DOHH2 (cell line): ENCODE measurements around the gene SRP14.

Experiments used
- H3F3A ChIP-seq: fragments of 200-600 bp; sonication (generic), shearing (Covaris generic); 2 replicates; pipeline ENCODE4 v1.6.0; 2016; ENCODE audit warnings: antibody characterized with exemption, mild to moderate bottlenecking; ENCODE audit not compliant: control insufficient read depth, insufficient read depth
- H3K27ac ChIP-seq: fragments of 200-600 bp; sonication (generic); 2 replicates; pipeline ENCODE4 v1.5.1; 2014; ENCODE audit warnings: low read depth, mild to moderate bottlenecking, low read length, moderate library complexity
- H3K27me3 ChIP-seq: fragments of 200-600 bp; sonication (generic); 2 replicates; pipeline ENCODE4 v1.6.1; 2014; ENCODE audit warnings: mild to moderate bottlenecking, low read length, mixed read lengths; ENCODE audit not compliant: control insufficient read depth
- H3K36me3 ChIP-seq: fragments of 200-600 bp; sonication (generic); 2 replicates; pipeline ENCODE4 v1.6.1; 2014; ENCODE audit warnings: mild to moderate bottlenecking, low read length, moderate library complexity, mixed read lengths; ENCODE audit not compliant: control insufficient read depth
- H3K4me1 ChIP-seq: fragments of 200-600 bp; sonication (generic); 2 replicates; pipeline ENCODE4 v1.6.1; 2014; ENCODE audit warnings: mild to moderate bottlenecking, low read length, mixed read lengths; ENCODE audit not compliant: control insufficient read depth
- H3K4me2 ChIP-seq: fragments of 200-600 bp; sonication (generic); 2 replicates; pipeline ENCODE4 v1.6.0; 2014; ENCODE audit warnings: mild to moderate bottlenecking, low read length, moderate library complexity
- H3K4me3 ChIP-seq: fragments of 200-600 bp; sonication (generic); 2 replicates; pipeline ENCODE4 v1.5.1; 2014; ENCODE audit warnings: mild to moderate bottlenecking, low read length, mixed read lengths
- H3K79me2 ChIP-seq: fragments of 200-600 bp; sonication (generic); 2 replicates; pipeline ENCODE4 v1.6.1; 2014; ENCODE audit warnings: mild to moderate bottlenecking, low read length, mixed read lengths; ENCODE audit not compliant: control insufficient read depth
- H3K9me2 ChIP-seq: fragments of 200-600 bp; sonication (generic); replicated peaks from 2 replicates; pipeline ENCODE4 v1.6.1; 2014; ENCODE audit warnings: mild to moderate bottlenecking, low read length, mixed read lengths; ENCODE audit not compliant: control insufficient read depth
- H3K9me3 ChIP-seq: fragments of 200-600 bp; sonication (generic); 2 replicates; pipeline ENCODE4 v1.6.1; 2014; ENCODE audit warnings: antibody characterized with exemption, low read length, mixed read lengths; ENCODE audit not compliant: control insufficient read depth, insufficient read depth
- H4K20me1 ChIP-seq: fragments of 200-600 bp; sonication (generic); 2 replicates; pipeline ENCODE4 v1.6.0; 2014; ENCODE audit warnings: low read depth, mild to moderate bottlenecking, antibody characterized with exemption, low read length, moderate library complexity; ENCODE audit not compliant: control insufficient read depth, insufficient read depth
- EZH2phosphoT487 ChIP-seq: fragments of 200-600 bp; sonication (generic); IDR thresholded peaks from 2 replicates; pipeline ENCODE4 v1.6.1; 2017; ENCODE audit warnings: borderline replicate concordance, mild to moderate bottlenecking, antibody characterized with exemption, low read length, moderate library complexity, mixed read lengths
- TF ChIP-seq, protein P1 (sequence below): fragments of 200-600 bp; sonication (generic); IDR thresholded peaks from one replicate; pipeline ENCODE4 v1.5.1; 2014; ENCODE audit warnings: antibody characterized with exemption, mild to moderate bottlenecking, low read depth, low read length; ENCODE audit not compliant: poor library complexity, severe bottlenecking

The SRP14 gene

DNA sequence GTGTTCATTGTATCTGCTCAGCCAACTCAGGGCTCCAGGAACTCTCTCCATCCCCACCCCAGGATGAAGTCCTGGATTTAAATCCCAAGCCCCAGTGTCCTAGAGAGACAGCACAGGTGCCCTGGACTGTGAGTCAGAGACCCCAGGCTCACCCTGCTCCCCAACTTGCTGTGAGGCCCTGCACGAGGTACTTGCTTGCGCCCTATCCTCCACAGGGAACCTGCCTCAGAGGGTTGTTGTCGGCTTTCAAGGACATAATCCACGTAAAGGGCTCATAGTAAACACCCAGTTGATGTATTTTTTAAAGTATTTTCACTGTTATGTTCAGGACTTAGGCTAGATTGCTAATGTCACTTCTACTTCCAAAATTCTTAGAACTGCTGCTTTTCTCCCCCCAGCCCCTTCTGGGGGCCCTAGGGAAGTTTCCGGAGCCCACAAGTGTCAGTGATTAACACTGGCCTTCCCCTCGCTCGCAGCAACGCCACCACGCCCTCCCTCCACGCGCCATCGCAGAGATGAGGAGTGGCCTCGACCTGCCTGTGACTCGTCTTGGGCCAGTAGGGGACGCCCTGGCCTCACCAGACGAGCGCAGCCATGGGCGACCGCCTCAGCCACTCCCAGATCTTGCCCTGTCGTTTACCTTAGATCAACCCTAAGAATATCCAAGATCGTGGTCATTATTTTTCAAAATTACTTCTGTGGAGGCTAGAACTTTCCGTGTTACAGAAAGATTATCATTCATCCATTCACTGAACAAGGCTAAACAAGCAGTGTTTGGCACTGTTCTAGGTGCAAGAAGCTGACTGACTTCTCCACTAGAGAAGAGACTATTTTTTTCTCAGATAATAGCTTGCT lies 6.0 kb upstream of the SRP14 start:
- Histone ChIP-seq H4K20me1 (no peaks in the 10 kb centered on the region), H3K4me1 (peaks cover 85% of the 10 kb centered on the region), H3F3A (peaks cover 42% of the 10 kb centered on the region), H3K9me3 (no peaks in the 10 kb centered on the region), H3K27me3 (no peaks in the 10 kb centered on the region), H3K9me2 (no peaks in the 10 kb centered on the region), H3K4me2 (peak overlapping the region; percentile 65), H3K4me3 (peak overlapping the region; percentile 48), H3K79me2 (peaks cover 25% of the 10 kb centered on the region), H3K36me3 (peaks cover 19% of the 10 kb centered on the region), H3K27ac (peak overlapping the region; percentile 93)
- TF ChIP-seq, protein P1, sequence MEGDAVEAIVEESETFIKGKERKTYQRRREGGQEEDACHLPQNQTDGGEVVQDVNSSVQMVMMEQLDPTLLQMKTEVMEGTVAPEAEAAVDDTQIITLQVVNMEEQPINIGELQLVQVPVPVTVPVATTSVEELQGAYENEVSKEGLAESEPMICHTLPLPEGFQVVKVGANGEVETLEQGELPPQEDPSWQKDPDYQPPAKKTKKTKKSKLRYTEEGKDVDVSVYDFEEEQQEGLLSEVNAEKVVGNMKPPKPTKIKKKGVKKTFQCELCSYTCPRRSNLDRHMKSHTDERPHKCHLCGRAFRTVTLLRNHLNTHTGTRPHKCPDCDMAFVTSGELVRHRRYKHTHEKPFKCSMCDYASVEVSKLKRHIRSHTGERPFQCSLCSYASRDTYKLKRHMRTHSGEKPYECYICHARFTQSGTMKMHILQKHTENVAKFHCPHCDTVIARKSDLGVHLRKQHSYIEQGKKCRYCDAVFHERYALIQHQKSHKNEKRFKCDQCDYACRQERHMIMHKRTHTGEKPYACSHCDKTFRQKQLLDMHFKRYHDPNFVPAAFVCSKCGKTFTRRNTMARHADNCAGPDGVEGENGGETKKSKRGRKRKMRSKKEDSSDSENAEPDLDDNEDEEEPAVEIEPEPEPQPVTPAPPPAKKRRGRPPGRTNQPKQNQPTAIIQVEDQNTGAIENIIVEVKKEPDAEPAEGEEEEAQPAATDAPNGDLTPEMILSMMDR: peak; percentile 99
- TF ChIP-seq EZH2phosphoT487: no peak

DNA sequence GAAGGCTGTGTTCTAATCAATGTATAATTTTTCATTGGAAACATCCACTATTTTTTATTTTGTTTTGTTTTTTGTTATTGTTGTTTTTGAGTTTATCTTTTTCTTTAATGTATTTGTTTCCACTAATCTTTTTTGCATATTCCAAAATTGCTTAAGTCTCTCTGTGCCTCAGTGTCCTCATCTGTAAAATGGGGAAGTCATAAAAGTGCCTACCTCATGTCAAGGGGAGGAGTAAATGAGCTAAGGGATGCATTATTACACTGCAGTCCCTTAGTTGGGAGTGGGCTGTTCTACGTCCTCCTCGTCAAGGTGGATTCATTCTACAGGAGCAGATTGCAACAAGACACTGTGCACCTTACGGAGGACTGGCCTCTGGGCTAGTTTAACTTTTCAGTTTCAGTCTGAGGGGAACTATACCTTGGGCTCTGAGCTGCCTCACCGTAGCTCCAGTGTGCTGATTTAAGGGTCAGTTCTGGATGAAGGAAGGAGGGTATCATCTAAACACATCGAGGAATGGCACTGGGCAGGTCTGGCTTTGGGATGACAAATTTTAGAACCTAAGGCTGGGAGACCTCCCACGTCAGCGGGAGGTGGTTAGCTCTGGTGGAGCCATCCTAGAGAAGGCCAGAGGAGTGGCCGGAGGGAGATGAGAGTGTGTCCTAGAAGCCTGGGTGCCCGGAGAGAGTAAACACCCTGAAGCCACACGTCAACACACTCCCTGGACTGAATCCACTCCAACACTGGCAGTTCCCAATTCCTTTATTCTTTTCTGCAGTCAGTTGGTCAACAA lies 5.1 kb upstream of the SRP14 start:
- no peak for TF ChIP-seq EZH2phosphoT487
- TF ChIP-seq, protein P1: no peak
- H3K27me3 ChIP-seq: no peaks in the 10 kb centered on the region
- no peak overlapping the region for H3K27ac ChIP-seq
- no peaks in the 10 kb centered on the region for H3K9me2 ChIP-seq
- H3K4me3 ChIP-seq: no peak overlapping the region
- H4K20me1 ChIP-seq: no peaks in the 10 kb centered on the region
- no peaks in the 10 kb centered on the region for H3K9me3 ChIP-seq
- peaks cover 28% of the 10 kb centered on the region for H3K79me2 ChIP-seq
- H3K4me2 ChIP-seq: peak overlapping the region; percentile 65
- peaks cover 78% of the 10 kb centered on the region for H3K4me1 ChIP-seq
- H3F3A ChIP-seq: peaks cover 39% of the 10 kb centered on the region
- peaks cover 13% of the 10 kb centered on the region for H3K36me3 ChIP-seq

DNA sequence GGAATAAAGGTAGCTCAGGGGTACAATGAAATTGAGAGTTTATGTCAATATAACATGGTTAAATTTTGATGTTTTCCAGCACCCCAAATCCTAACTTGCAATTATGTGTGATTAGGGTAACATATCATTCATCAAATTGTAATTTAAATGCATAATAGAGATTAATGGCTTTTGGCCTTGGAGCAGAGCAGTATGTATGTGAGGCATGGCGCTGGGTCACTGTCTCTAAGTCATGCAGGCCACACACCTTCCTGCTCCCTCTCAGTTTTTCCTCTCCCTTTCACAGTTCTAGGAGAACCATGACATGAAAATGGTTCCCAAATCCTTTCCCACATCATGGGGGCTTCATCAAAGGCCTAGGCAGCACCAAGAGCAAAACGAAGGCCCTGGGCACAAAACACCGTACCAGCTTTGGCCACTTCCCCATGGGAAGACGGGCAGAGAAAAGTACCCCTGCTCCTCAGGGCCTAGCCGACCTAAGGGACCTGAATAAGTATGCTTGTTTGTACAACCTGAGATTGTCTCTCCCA lies 3.9 kb upstream of the SRP14 start:
- H3K79me2 ChIP-seq: peaks cover 40% of the 10 kb centered on the region
- H3K36me3 ChIP-seq: peaks cover 18% of the 10 kb centered on the region
- H3K4me3 ChIP-seq: no peak overlapping the region
- no peak for TF ChIP-seq EZH2phosphoT487
- TF ChIP-seq, protein P1: no peak
- no peak overlapping the region for H3K27ac ChIP-seq
- H3K4me2 ChIP-seq: no peak overlapping the region
- no peaks in the 10 kb centered on the region for H3K9me3 ChIP-seq
- H3K9me2 ChIP-seq: no peaks in the 10 kb centered on the region
- peaks cover 32% of the 10 kb centered on the region for H3F3A ChIP-seq
- peaks cover 70% of the 10 kb centered on the region for H3K4me1 ChIP-seq
- H4K20me1 ChIP-seq: peaks cover 2% of the 10 kb centered on the region; the same call in 1 of the 2 replicates
- no peaks in the 10 kb centered on the region for H3K27me3 ChIP-seq
